SKM-1 treated with dmso at 0.1 percent for 144 hours (cell line): ENCODE measurements around the gene IKBIP.
"Not testable (repeated sequence)": the region's sequence is repeated elsewhere in the genome, so short reads cannot be mapped to it uniquely, and the experiment has no call there.

Source experiments
- DNase-seq: peaks from one replicate; lab custom pipeline; 2025; ENCODE audit not compliant: unreplicated experiment; lab: John Stamatoyannopoulos, UW

The IKBIP gene

DNA sequence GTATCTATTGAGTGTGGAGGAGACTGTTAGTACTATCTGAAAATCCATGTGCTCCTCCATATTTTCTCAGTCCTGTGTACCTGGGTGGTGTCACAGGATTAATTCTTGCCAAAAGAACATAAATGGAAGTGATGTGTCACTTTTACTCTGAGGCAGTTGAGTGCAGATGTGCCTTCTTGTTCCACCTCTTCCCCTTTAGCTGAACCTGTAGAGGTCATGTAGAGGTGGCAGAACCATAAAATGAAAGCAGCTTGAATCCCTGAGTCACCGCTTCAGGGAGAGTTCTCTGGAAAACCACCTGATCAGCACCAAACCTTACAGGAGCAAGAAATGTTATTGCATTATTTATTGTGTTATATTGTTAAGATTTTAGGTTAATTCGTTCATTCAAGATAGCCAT lies 65.8 kb downstream of the IKBIP start:
- peak; percentile 8 for DNase-seq

DNA sequence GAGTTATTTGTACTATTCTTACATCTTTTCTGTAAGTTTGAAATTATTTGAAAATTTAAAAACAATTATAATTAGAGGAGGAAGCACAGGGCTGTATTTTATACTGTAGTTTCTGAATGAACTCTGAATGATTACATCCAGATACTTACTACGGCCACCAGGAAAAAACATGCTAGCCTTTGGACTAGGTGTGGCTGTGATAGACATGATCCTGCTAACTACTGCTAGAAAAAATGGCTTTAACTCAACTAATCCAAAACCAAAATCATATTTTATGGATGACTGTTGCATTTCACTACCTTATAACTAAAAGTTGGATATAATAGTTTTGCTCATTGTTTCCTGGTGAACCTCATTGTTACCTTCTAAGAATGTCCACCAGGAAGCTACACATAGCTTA lies 66.2 kb downstream of the IKBIP start:
- no peak for DNase-seq

DNA sequence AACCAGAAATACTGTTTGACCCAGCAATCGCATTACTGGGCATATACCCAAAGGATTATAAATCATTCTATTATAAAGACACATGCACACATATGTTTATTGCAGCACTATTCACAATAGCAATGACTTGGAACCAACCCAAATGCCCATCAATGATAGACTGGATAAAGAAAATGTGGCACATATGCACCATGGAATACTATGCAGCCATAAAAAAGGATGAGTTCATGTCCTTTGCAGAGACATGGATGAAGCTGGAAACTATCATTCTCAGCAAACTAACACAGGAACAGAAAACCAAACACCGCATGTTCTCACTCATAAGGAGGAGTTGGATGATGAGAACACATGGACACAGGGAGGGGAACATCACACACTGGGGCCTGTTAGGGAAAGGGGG lies 67.8 kb downstream of the IKBIP start:
- DNase-seq: not testable (repeated sequence)

DNA sequence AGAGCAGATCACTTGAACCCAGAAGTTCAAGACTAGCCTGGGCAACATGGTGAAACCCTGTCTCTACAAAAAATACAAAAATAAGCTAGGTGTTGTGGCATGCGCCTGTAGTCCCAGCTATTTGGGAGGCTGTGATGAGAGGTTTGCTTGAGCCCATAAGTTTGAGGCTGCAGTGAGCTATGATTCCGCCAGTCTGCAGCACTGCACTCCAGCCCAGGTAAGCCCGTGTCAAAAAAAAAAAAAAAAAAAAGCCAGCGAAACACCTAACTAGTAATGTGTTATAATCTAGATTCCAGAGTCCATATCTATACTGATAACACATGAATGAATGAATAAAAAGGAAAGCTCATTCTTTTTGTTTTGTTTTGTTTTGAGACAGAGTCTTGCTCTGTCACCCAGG lies 69.6 kb downstream of the IKBIP start:
- DNase-seq: no peak
